Fibroblast of pulmonary artery (primary cell): Measurements from ENCODE around the gene MACROD2.

Experiments
- DNase-seq: peaks from one replicate; pipeline ENCODE4 v3.0.0-alpha.2; 2010; ENCODE audit warnings: low read depth
- H3K4me3 ChIP-seq: replicated peaks from 2 replicates; pipeline ENCODE4 v1.5.1; 2011; ENCODE audit warnings: low read depth, mild to moderate bottlenecking, control low read depth, low read length, moderate library complexity
- CTCF ChIP-seq: IDR thresholded peaks from 2 replicates; pipeline ENCODE4 v1.5.1; 2011; ENCODE audit warnings: mild to moderate bottlenecking, control low read depth, low read length, inconsistent platforms; ENCODE audit errors: missing control alignments

MACROD2 gene

DNA sequence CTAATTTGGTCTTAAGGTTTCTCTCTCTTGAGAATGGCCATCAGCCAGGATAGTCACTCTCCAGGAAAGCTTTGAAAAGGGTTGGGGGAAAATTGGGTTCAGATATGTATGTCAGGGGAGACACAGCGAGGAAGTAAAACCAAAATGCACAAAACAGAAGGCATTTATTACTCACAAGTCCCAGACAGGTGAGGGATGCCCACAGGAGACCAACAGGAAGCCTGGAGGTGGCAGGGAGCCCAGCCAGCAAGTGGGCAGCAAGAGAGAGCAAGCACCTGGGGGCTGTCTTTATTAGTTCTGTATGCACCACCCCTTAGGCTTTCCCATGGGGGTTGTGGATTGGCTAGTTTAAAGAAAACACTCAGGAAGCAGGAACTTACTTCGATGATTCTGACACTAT lies 1870.2 kb downstream of the MACROD2 start:
- no peak for DNase-seq
- TF ChIP-seq CTCF, result no peak
- no peak overlapping the region for H3K4me3 ChIP-seq

DNA sequence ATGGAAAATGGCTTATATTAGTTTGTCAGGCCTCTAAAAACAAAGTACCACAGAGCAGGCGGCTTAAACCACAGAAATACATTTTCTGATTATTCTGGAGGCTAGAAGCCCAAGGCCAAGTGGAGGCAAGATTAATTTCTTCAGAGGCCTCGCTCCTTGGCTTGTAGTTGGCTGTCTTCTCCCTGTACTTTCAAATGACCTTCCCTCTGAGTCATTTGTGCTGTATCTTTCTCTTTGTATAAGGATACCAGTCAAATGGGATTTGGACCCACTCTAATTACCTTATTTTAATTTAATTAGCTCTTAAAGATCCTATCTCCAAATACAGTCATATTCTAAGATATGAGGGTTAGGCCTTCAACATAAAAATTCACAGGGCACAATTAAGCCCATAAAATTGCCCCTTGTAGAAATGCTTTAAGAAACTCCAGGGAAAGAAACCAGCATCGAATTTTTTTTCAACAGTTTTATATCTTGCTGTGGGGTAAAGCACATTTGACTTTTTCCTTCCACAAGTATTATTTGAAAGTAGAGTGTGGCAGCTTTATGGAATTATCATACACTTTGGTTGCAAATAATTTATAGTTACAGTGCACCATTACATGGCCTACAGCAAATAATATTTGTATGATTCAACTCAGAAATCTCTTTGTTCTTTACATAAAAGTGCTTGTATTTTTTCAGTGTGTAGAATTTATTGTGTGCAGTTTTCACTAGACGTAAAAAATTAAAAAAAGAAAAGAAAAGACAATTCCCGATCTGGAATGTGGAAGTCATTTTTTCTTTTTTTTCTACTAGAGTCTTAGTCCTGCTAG lies 1871.8 kb downstream of the MACROD2 start:
- TF ChIP-seq CTCF, result no peak
- DNase-seq, result no peak
- no peak overlapping the region for H3K4me3 ChIP-seq

- TF ChIP-seq CTCF, result no peak
- DNase-seq, result no peak
- H3K4me3 ChIP-seq, result no peak overlapping the region
Observed at GRCh38 chr20:15867899-15868298, 1872.6 kb downstream of the MACROD2 start.

- TF ChIP-seq CTCF, result no peak
- H3K4me3 ChIP-seq, result no peak overlapping the region
- no peak for DNase-seq
Observed at GRCh38 chr20:15875446-15875845, 1880.1 kb downstream of the MACROD2 start.

- H3K4me3 ChIP-seq, result no peak overlapping the region
- TF ChIP-seq CTCF, result no peak
- DNase-seq, result no peak
Observed at GRCh38 chr20:15882553-15882952, 1887.2 kb downstream of the MACROD2 start.

GRCh38 chr20:15886250-15886649 lies 1890.9 kb downstream of the MACROD2 start:
- no peak for TF ChIP-seq CTCF
- H3K4me3 ChIP-seq, result no peak overlapping the region
- no peak for DNase-seq

- no peak overlapping the region for H3K4me3 ChIP-seq
- TF ChIP-seq CTCF, result no peak
- DNase-seq, result no peak
Observed at GRCh38 chr20:15887387-15887786, 1892.1 kb downstream of the MACROD2 start.
